Erythroblast (primary cell): Measurements from ENCODE around the gene DPH2.

Source experiments
- GATA1 ChIP-seq: IDR thresholded peaks from 2 replicates; pipeline ENCODE4 v1.6.1; 2011; ENCODE audit warnings: low read depth, mild to moderate bottlenecking, control low read depth, low read length, moderate library complexity
- POLR2A ChIP-seq: IDR thresholded peaks from 2 replicates; pipeline ENCODE4 v1.6.1; 2011; ENCODE audit warnings: mild to moderate bottlenecking, low read length

DNA sequence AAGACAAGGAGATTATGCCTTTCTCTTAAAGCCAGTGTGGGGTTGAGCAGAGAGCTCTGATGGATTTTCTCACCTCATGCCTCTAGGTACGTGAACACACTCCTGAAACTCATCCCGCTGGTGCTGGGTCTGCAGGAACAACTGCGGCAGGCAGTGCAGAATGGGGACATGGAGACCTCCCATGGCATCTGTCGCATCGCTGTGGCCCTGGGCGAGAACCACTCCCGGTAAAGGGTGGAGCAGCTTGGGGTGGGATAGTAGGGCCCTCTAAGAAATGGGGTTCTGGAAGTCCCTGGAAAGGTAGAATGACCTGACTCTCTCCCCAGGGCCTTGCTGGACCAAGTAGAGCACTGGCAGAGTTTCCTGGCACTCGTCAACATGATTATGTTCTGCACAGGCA is 13.6 kb upstream of the DPH2 start:
- TF ChIP-seq POLR2A = no peak
- no peak for TF ChIP-seq GATA1
